GM18511 (cell line): ENCODE results near the gene CLCA1.
A peak's percentile ranks its signal among the peaks of the same experiment; 100 is the strongest.

Experiments
- ATAC-seq: cut with Tn5 transposase; IDR thresholded peaks from one replicate; pipeline ENCODE4 v1.9.1; 2021; ENCODE audit warnings: mild to moderate bottlenecking, moderate library complexity; ENCODE audit not compliant: unreplicated experiment

Gene CLCA1

DNA sequence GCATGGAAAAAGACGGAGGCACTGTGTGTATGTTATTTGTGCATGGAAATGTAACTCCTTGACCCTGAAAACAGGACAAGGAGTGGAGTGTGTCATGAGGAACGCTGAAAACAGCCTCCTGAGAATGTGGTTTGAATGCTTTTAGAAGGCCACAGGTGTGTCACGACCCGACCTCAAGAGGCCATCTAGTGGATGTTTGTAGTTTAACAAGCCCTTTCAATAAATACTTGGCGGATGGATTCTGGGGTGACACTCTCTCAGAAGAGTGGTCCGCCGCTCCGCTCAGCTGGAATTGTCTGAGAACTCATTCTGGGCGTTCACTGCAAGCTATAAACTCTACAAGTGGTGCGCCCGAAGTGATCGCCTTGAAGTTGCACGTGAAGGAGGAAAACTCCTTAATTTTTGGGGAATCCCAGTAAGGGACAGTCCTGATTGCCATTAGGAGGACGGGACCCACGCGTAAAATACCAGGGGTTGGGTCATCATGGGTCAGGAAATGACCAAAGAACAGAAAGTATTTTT lies 33.5 kb downstream of the CLCA1 start:
- ATAC-seq, result peak; percentile 80

DNA sequence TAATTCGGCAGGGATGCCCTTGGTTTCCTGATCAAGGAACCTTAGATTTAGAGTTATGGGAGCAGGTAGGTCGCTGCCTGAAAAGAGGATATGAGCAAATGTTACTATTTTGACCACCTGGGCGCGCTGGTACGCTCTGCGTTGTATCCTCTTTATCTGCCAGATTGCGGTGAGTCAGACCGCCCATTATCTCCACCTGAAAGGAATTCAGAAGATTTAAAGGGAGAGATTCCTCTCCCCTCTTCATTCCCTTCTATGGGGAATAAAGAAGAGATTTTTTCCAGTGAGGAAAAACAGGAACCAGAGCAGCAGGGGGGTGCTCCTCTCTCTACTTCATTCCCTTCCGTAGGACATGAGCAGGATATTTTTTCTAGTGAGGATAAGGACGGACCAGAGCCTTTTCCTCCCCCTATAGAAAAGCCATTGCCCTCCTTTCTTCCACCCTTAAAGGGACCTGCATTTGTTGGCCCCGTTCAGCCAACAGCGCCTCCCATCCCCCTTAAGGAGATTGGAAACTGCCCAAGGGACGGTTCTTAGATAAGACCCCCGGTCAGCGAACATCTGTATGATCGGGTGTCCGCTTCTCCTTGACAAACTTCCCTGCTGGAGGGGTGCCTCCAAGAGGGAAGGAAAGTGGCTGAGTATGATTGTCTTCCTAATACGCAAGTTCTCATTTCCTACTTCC lies 34.1 kb downstream of the CLCA1 start:
- peak; percentile 61 for ATAC-seq

DNA sequence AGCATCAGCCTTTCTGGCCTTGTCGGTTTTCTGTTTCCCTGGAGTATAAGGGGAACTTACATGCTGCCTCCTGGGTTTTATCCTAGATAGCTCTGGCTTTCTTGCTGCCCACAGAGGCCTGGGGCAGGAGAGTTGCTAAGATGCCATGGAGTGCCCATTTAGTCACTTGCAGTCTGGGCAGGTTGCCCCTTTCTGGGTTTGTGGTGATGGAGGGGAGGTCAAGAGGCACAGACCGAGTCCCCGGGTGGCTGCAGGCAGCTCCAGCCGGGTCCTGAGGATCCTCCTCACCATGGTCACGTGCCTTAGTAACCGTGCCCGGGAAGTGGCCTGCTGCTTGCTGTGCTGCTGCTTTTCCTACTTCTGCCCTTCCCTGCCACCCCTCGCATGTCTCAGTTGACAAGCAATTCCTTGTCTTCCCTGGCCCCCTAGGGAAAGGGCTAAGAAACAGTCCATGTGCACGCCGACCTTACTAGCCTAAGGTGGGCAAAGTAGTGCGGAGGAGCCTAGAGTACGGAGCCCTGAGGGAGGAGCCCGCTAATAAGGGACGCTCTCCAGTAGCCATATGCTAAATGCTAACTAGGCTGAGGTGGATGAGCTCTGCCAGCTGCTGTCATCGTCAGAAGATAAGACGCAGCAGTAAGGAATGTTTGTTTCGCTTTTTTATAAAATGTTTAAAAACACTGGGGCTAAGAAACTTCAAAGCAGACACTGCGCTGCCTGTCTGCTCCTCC lies 34.8 kb downstream of the CLCA1 start:
- ATAC-seq, result no peak

DNA sequence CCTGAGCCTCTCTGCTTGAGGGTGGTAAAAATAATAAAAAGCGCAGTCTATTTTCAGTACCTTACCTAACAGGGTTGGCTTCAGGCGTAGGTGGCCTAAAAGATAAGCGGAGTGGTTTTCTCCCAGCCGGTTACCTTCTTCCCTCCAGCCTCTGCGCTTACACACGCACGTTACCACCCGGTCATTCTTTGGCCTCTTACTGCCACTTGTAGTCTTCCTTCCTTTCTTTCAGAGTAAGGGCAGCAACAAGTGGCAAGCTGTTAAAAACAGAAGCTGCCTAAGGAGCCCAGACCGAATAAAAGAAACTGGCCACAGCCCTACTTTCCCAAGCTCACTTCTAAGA lies 35.4 kb downstream of the CLCA1 start:
- no peak for ATAC-seq

DNA sequence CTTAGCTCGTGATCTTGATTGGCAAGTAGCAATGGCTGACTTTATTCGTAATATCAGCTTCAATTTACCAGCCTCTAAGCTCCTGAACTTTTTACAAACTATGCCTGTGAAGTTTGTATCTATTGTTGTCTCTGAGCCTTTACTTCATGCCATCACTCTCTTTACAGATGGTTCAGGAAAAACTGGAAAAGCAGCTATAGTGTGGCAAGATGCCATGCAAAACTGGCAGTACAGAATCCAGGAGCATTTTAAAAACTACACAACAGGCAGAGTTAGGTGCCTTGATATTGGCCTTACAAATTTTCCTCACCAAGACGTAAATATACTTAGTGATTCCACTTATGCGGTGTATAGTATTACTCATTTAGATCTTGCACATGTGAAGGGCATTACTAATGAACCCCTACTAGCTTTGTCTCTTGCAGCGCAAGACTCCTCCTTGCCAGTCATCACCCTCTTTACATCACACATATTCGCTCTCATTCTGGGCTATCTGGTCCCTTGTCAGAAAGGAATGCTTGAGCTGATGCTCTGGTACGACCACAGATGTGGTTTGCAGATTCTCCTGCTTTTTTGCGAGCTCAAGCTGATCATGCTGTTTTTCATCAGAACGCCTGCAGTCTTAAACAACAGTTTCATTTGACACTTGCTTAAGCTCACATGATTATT lies 36.3 kb downstream of the CLCA1 start:
- no peak for ATAC-seq

DNA sequence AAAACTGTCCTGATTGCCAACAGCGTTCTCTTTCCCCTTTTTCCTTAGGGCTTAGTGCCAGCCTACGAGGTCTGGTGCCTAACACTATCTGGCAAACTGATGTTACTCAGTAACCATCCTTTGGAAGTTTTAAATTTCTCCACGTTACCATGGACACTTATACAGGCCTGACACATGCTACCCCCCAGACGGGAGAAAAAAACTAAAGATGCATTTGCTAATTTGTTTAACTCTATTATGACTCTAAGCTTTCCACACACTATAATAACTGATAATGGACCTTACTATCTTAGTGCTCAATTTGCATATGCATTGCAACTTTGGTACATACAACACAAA lies 36.8 kb downstream of the CLCA1 start:
- no peak for ATAC-seq

DNA sequence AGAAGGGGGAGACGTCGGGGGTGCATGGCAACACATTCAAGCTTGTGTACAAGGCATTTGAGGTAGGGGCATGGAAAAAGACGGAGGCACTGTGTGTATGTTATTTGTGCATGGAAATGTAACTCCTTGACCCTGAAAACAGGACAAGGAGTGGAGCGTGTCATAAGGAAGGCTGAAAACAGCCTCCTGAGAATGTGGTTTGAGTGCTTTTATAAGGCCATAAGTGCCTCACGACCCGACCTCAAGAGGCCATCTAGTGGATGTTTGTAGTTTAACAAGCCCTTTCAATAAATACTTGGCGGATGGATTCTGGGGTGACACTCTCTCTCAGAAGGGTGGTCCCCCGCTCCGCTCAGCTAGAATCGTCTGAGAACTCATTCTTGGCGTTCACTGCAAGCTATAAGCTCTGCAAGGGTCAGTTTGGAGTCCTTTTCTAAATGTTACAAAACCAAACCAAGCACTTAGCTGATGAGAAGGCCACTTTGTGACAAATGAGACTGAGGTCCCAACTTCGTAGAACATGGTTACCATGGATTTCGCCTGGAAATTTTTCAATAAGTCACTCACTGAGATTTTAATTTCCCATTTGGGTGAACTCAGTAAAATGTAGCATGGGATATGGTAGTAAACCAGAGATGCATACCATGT lies 39.3 kb downstream of the CLCA1 start:
- ATAC-seq, result peak; percentile 60

DNA sequence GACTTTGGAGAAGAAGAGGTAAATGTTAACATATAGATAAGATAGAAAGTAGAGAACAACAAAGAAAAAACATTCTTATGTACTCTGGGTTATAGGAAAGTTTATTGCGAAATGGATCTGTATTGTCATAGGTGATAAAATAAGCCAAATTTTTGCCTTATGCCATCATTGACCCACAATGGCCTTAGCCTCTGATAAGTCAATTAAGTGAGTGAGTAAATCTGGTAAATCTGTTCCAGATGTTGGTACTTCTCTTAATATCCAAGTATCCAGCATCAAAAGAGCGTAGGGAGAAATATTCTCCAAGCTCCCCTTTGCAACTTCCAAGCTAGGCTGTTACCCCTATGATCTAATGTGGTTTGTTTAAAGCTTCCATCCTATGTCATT lies 39.8 kb downstream of the CLCA1 start:
- ATAC-seq, result no peak

DNA sequence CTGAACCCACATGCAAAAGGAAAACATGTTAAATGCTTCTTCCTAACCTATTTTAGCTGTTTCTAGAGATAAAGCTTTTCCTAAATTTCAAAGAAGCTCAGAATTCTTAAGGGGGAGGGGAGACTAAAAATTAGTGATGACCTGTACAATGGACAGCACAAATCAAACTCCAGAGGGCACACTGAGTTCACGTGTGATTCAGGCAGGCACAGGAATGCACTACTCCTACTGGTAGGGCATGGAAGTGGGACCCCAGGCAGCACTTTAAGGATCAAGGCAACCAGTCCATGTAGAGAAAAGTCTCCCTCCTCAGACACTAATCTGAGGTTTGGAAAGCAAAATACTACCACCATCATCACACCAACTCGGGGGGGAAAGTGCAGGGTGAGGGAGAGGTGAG lies 46.9 kb downstream of the CLCA1 start:
- ATAC-seq, result no peak

DNA sequence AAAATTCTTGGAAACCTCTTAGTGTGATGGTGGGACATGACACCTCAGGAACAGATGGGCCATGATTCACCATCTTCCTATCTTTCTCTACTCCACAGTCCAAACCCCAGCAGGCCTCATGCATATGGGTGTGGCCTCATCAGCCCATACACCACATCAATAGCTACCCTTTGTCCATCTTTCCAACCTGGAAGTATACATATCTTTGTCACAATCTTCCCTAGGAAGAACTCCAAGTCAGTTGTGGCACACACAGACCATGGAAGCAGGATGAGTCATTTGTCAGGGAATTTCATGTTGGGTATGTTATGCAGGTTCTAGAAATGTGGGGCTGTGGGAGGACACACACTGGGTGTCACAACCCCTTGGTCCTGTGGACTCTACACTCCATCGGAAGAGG lies 47.6 kb downstream of the CLCA1 start:
- ATAC-seq, result no peak

DNA sequence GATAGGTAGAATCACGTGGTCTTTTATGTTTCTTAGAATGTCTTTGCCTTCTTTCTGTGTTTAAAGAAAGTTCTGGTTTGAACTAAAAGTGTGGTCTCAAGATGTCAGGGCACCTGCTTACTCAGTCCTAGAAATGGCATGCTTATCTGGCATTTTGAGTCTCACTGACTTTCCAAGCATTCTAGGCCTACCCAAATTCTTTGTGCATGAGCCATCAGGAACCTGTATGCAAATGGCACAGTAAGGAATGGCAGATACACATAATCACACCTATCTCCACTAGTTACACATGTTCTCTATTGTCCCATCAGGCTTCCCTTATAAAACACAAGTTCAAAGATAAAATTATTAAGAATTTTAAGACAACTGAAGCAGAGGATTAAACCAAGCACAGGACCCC lies 48.6 kb downstream of the CLCA1 start:
- ATAC-seq, result no peak

DNA sequence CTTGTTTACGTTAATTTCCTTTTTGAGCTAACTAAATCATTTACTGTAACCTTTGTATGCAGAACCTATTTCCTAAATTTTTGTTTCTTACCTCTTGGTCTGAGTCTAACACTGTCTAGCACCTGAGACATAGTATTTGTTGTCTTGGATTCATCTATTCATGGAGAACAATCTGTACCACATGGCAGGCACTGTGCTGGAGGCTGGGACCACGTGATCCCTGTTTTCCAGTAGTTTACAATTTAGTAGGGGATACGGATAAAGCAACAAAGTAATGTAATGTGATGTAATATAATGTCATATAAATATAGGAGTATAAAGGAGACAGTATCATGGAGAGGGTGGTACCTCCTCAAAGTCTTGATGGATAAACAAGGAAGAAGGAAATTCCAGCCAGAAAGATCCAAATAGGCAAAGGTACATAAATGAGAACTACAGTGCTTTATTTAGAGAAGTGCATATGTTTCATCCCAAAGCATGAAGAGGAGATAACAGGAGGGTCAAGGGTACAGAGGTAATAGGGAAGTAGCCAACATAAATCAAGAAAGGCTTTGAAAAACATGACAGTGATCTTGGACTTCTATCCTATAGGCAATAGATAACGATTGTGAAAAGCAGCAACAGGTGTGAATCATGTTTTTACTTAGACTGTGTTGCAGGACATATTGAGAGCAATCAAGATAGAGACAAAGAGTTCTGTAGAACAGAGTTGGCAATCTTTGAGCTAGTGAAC lies 52.2 kb downstream of the CLCA1 start:
- no peak for ATAC-seq

DNA sequence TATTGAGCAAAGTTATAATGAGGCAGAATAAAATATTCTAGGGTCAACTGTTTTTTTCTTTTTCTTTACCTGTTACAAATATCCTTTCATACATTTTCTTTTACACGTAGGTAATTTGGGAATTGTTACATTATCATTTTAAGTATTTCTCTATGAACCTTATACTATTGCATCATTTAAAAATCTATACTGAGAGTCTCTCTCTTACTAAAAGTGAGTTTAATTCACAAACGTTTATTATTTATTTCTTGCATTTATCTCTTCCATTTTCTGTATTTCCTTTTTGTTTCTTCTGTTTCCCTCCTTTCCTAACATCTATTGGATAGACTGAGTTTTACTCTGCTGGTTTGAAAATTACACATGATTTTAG lies 52.8 kb downstream of the CLCA1 start:
- ATAC-seq, result no peak

DNA sequence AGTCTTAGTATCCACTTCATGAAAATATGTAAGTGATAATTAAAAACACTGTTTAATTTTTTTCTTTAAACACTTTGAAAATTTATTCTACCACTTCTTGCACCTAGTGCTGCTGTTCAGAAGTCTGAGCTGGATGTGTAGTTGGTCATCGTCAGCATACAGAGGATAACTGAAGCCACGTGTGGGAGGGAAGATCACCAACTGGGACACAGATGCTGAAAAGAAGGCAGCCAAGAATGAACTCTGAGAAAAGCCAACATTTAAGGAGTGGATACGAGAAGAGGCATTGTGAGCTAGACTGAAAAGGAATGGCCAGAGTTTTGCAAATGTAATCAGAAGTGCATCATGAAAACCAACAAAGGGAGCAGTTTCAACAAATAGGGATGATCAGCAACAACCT lies 53.5 kb downstream of the CLCA1 start:
- no peak for ATAC-seq

DNA sequence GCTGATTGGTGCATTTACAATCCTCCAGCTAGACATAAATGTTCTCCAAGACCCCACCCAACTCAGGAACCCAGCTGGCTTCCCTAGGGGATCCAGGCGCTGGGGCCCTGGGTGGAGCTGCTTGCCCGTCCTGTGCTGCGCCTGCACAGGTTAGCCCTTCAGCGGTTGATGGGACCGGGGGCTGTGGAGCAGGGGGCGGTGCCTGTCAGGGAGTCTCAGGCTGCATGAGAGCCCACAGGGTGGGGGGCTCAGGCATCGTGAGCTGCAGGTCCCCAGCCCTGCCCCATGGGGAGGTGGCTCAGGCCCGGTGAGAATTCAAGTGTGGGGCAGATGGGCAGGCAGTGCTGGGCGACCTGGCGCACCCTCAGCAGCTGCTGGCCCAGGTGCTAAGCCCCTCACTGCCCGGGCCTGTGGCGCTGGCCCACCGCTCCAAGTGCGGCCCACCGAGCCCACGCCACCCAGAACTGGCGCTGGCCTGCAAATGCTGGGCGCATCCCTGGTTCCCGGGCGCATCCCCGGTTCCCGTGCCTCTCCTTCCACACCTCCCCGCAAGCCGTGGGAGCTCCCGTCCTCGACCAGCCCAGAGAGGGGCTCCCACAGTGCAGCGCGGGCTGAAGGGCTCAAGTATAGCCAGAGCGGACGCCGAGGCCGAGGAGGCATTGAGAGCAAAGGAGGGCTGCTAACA lies 55.1 kb downstream of the CLCA1 start:
- ATAC-seq, result no peak

DNA sequence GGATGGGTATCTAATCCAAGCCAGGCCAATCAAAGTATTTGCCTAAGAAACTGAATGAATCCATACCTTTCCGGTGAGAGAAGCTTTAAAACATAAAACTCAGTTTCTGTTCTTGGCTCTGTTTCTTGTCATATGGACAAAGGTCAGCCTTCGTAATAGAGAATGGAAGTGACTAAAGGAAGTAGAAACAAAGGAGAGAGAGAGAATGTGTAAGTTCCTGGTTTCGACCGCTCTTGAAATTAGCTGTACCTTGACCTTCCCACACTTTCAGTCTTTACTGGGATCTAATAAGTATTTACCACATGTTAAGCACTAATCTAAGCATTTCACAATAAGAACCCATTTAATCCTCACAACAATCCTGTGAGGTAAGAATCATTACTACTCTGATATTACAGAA lies 58.6 kb downstream of the CLCA1 start:
- ATAC-seq, result no peak

DNA sequence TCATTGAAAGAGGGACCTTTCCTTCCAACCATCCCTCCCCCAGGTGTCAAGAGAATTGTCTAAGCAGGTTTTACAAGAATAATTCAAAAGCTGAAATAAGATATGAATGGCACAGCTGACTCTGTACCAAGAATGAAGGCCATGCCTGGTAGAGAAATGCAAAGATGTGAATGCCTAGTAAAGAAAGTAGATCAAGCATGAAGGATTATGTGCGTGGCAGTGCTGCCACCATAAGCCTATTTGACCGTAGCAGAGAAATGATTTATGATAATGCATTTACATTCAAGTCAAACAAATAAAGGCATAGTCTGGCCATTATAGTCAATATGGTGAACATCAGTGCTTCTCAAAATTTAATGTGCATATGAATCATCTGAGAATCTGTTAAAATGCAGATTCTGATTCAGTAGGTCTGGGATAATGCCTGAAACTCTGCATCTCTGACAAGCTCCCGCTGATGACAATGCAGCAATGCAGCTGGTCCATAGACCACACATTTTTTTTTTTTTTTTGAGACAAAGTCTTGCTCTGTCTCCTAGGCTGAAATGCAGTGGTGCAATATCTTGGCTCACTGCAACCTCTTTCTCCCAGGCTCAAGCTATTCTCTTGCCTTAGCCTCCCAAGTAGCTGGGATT lies 61.6 kb downstream of the CLCA1 start:
- no peak for ATAC-seq

DNA sequence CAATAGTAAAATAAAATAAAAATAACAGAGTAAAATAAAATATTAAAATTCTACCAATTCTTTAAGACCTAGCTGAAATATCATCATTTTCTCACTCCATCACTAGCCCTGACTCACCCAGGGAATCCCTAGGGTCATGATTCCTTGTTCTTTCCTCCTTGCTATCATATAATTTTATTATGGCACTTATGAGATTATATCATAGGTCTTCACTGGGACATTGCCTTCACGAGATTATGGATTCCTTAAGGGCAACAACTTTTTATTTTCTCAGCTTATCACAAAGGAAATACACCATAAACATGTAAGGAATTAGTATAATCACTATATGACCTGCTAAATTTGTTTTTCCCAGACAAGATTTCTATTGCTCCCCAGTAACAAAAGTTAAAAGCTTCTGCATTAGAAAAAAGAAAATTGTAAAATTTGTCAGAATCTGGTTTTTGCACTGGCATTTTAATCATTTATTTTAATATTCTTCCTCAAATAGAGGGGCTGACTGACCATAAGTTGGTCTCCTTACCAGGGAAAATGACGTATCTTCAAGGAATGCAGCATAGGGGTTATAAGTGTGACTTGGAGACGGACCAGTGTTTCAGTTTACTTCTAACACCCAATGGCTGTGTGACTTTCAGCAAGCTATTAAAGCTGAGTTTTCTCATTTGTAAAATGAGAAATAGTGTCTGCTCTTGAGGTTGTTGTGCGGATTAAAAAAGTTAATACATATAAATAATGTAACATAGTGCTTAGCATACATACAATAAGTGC lies 69.4 kb downstream of the CLCA1 start:
- no peak for ATAC-seq

DNA sequence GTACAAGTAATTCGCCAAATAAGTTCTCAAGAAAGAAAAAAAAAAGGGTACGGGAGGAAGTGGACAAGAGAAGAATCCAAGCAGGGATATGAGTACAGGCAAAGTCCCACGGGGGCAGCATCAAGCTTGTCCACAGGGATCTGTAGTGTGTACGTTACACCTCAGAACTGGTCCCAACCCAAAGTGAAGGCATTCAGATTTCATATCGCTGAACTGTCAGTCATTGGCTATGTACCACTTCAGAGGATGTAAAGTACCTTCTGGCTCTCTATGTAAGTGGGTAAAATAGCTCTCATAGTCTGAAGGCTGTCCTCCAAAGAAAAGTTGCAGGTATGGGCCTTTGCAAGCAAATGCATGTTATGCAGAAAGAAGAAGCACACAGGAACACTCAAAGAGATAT lies 70.0 kb downstream of the CLCA1 start:
- ATAC-seq, result no peak
